Choroid plexus epithelial cell (primary cell): Measurements from ENCODE around the gene MIOX.
"Not testable (repeated sequence)": the region's sequence is repeated elsewhere in the genome, so short reads cannot be mapped to it uniquely, and the experiment has no call there.

Experiments used
- DNase-seq: peaks from one replicate; pipeline ENCODE4 v3.0.0-alpha.2; 2010; ENCODE audit warnings: low read depth
- H3K4me3 ChIP-seq: 2 replicates; pipeline ENCODE4 v1.5.1; 2011; ENCODE audit warnings: low read depth, mild to moderate bottlenecking, control low read depth, low read length, moderate library complexity
- TF ChIP-seq, protein P1 (sequence below): conservative IDR thresholded peaks from 2 replicates; pipeline ENCODE4 v1.5.1; 2011; ENCODE audit warnings: low read depth, mild to moderate bottlenecking, control low read depth, inconsistent platforms, low read length, moderate library complexity

Gene MIOX

DNA sequence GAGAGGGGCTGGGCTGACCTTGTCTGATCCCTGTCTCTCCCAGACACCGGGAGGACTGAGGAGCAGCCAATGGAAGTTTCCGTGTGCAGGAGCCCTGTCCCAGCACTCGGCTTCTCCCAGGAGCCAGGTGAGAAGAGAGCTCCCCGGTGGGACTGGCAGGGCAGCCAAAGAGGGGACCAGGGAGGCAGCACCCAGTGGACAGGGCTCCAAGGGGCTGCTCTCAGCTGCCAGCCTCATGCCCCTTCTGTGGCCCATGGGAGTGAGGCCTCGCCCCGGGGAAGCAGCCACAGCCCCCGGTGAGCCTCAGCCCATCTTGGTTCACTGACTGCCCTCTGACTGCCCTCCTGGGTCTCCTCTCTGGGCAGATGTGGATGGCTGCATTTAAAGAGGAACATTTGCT is 31.9 kb downstream of the MIOX start:
- DNase-seq, result no peak
- H3K4me3 ChIP-seq, result no peak overlapping the region
- TF ChIP-seq, protein P1, sequence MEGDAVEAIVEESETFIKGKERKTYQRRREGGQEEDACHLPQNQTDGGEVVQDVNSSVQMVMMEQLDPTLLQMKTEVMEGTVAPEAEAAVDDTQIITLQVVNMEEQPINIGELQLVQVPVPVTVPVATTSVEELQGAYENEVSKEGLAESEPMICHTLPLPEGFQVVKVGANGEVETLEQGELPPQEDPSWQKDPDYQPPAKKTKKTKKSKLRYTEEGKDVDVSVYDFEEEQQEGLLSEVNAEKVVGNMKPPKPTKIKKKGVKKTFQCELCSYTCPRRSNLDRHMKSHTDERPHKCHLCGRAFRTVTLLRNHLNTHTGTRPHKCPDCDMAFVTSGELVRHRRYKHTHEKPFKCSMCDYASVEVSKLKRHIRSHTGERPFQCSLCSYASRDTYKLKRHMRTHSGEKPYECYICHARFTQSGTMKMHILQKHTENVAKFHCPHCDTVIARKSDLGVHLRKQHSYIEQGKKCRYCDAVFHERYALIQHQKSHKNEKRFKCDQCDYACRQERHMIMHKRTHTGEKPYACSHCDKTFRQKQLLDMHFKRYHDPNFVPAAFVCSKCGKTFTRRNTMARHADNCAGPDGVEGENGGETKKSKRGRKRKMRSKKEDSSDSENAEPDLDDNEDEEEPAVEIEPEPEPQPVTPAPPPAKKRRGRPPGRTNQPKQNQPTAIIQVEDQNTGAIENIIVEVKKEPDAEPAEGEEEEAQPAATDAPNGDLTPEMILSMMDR, result no peak

DNA sequence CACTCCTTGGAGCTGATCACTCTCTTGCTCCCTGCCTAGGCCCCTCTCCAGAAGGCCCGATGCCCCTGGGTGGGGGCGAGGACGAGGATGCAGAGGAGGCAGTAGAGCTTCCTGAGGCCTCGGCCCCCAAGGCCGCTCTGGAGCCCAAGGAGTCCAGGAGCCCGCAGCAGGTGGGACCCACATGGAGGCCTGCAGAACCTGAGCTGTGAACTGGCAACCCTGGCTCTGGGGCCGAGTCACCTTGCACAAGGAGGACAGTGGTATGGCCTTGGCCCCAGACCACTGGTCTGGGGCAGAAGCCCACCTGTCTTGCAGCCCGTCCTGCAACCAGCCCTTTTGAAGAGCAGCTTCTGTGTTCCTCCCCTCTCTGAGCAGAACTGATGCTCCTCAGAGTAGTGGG is 32.5 kb downstream of the MIOX start:
- TF ChIP-seq, protein P1, result no peak
- no peak overlapping the region for H3K4me3 ChIP-seq
- DNase-seq, result no peak

DNA sequence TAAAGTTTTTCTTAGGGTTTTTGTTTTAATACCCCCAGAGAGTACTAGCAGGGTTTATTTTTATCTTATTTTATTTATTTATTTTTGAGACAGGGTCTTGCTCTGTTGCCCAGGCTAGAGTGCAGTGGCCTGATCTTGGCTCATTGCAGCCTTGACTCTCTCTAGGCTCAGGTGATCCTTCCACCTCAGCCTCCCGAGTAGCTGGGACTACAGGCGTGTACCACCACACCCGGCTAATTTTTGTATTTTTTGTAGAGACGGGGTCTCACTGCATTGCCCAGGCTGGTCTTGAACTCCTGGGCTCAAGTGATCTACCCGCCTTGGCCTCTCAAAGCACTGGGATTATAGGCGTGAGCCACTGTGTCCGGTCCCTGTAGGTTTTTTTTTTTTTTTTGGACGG is 33.5 kb downstream of the MIOX start:
- H3K4me3 ChIP-seq, DNase-seq: not testable (repeated sequence)

DNA sequence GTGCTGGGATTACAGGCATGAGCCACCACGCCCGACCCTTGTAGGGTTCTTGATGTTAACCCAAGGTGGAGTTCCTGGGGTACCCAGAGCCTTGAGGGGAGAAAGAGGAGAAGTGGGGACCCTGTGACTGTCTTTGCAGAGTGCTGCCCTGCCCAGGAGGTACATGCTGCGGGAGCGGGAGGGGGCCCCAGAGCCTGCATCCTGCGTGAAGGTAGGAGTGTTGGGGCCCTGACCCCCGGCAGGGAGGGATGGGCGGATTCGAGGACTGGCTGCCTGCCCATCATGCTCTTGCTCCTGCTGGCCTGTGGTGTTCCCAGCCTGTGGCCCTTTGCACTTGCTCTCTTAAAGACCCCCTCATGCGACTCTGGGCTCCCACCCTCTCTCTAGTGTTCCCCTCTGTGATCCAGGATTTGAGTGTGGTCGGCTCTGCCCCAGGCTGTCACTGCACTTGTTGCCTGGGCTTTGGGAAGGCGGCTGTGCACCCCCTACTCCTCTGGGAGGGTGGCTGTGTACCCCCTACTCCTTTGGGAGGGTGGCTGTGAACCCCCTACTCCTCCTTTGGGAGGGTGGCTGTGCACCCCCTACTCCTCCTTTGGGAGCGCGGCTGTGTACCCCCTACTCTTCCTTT is 34.3 kb downstream of the MIOX start:
- DNase-seq, result no peak
- TF ChIP-seq, protein P1, result no peak
- no peak overlapping the region for H3K4me3 ChIP-seq

DNA sequence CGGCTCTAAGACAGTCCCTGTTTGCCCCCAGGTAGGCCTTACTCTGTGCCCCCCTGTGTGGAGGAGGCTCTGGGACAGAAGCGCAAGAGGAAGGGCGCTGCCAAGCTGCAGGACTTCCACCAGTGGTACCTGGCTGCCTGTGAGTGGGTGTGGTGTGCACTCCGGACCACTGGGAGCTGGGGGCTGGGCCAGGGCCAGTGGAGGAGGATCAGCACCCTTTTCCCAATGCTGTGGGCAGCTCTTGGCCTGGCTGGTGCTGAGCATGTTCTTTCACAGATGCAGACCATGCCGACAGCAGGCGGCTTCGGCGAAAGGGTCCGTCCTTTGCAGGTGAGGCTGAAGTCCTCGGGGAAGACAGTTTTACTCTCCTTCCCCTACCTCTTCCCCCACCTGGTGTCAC is 35.1 kb downstream of the MIOX start:
- no peak for DNase-seq
- H3K4me3 ChIP-seq, result no peak overlapping the region
- TF ChIP-seq, protein P1, result no peak

DNA sequence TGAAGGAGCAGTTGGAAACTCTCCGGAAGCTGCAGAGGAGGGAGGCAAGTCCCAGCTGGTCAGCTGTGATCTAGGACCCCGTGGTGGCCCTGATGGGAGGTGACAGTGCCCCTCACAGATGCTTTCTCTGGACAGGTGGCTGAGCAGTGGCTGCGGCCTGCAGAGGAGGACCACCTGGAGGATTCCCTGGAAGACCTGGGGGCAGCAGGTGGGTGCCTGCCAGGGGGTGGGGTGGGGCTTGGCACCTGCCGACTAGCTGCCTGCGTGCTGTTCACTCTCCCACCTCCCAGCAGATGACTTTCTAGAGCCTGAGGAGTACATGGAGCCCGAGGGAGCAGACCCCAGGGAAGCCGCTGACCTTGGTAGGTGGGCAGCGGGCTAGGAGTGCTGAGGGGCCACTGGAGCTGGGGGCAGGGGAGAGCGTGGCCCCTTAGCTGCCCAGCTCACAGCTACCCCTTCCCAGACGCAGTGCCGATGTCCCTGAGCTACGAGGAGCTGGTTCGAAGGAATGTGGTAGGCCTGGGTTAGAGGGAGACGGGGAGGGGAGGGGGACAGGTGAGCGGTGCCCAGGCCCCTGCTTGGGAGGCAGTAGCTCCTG is 35.6 kb downstream of the MIOX start:
- TF ChIP-seq, protein P1, result no peak
- no peak overlapping the region for H3K4me3 ChIP-seq
- DNase-seq, result no peak

DNA sequence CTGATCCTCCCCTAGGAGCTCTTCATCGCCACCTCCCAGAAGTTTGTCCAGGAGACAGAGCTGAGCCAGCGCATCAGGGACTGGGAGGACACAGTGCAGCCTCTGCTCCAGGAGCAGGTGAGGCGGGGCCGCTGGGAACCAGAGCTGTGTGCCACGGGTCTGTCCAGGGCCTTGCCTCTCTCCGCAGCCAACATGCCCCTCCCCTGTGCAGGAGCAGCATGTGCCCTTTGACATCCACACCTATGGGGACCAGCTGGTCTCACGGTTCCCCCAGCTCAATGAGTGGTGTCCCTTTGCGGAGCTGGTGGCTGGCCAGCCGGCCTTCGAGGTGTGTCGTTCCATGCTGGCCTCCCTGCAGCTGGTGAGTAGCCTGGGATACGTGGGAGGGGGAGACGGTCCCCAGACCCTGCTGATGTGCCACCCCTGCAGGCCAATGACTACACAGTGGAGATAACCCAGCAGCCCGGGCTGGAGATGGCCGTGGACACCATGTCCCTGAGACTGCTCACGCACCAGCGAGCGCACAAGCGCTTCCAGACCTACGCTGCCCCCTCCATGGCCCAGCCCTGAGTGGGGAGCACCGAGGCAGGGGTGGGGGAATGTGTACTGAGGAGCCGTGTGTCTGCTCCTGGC is 36.3 kb downstream of the MIOX start:
- TF ChIP-seq, protein P1, result no peak
- no peak for DNase-seq
- H3K4me3 ChIP-seq, result no peak overlapping the region
